T follicular helper cell (primary cell): ENCODE results near the gene MPHOSPH10.
"Not testable (repeated sequence)": the region's sequence is repeated elsewhere in the genome, so short reads cannot be mapped to it uniquely, and the experiment has no call there.

ENCODE experiments used
- DNase-seq: peaks from one replicate; pipeline ENCODE4 v3.0.0-alpha.2; 2020; ENCODE audit warnings: low read depth

The MPHOSPH10 gene

GRCh38 chr2:71173096-71173495, 42.7 kb downstream of the MPHOSPH10 start:
- no peak for DNase-seq

- DNase-seq, result no peak
These were observed 43.8 kb downstream of the MPHOSPH10 start for GRCh38 chr2:71174207-71174606.

- not testable (repeated sequence) for DNase-seq
These were observed 48.4 kb downstream of the MPHOSPH10 start for GRCh38 chr2:71178836-71179235.

- DNase-seq, result no peak
These were observed 50.9 kb downstream of the MPHOSPH10 start for GRCh38 chr2:71181316-71181715.

- not testable (repeated sequence) for DNase-seq
These were observed 53.1 kb downstream of the MPHOSPH10 start for GRCh38 chr2:71183306-71184115.

GRCh38 chr2:71186973-71187372, 56.5 kb downstream of the MPHOSPH10 start:
- DNase-seq, result no peak

GRCh38 chr2:71187589-71187988, 57.2 kb downstream of the MPHOSPH10 start:
- DNase-seq, result no peak

- DNase-seq, result no peak
These were observed 60.5 kb downstream of the MPHOSPH10 start for GRCh38 chr2:71190656-71191569.

- no peak for DNase-seq
These were observed 61.1 kb downstream of the MPHOSPH10 start for GRCh38 chr2:71191570-71191943.
